KBM-7 (cell line): Measurements from ENCODE around the gene OR13C4.
A peak's percentile ranks its signal among the peaks of the same experiment; 100 is the strongest.
"Not testable (repeated sequence)": the region's sequence is repeated elsewhere in the genome, so short reads cannot be mapped to it uniquely, and the experiment has no call there.

Source experiments
- DNase-seq: peaks from one replicate; pipeline ENCODE4 v3.0.0-alpha.2; 2015
- in situ Hi-C: fragments of 300-500 bp; cut with MboI; formaldehyde crosslinking; loops from 2 replicates; pipeline ENCODE4 v1.14.3; 2020; ENCODE audit warnings: low sequenced_read_pairs, low pct_unique_long_range_greater_than_20kb, mixed read lengths

OR13C4 gene

GRCh38 chr9:104527109-104527508 is at the start of gene OR13C4:
OR13C4 (minus strand) TSS chr9:104527209; CDS start chr9:104527209, 0 bp downstream.
- DNase-seq, result no peak
- in situ Hi-C loops, result no loop called here

GRCh38 chr9:104575456-104575855 is 48.4 kb upstream of the OR13C4 start:
- in situ Hi-C loops, result no loop called here
- no peak for DNase-seq

- in situ Hi-C loops, result no loop called here
- no peak for DNase-seq
Measured at GRCh38 chr9:104572612-104573011, 45.6 kb upstream of the OR13C4 start.

- no peak for DNase-seq
- in situ Hi-C loops, result no loop called here
Measured at GRCh38 chr9:104568868-104569267, 41.9 kb upstream of the OR13C4 start, which contains the start of gene OR13C8. OR13C8 (plus strand) TSS chr9:104569168; CDS start chr9:104569168, 0 bp downstream.

GRCh38 chr9:104564358-104564757 is 37.3 kb upstream of the OR13C4 start:
- in situ Hi-C loops, result no loop called here
- no peak for DNase-seq

GRCh38 chr9:104556830-104557634 is 30.0 kb upstream of the OR13C4 start:
- no peak for DNase-seq
- in situ Hi-C loops, result no loop called here

- in situ Hi-C loops, result no loop called here
- no peak for DNase-seq
Measured at GRCh38 chr9:104555521-104555920, 28.5 kb upstream of the OR13C4 start.

- in situ Hi-C loops, result no loop called here
- DNase-seq, result no peak
Measured at GRCh38 chr9:104553261-104553660, 26.3 kb upstream of the OR13C4 start.

GRCh38 chr9:104544644-104545043 is 17.6 kb upstream of the OR13C4 start:
- in situ Hi-C loops, result no loop called here
- no peak for DNase-seq

- in situ Hi-C loops, result no loop called here
Measured at GRCh38 chr9:104539275-104539674, 12.3 kb upstream of the OR13C4 start.

GRCh38 chr9:104536756-104537155 is 9.7 kb upstream of the OR13C4 start, which contains the start of gene OR13C3:
OR13C3 (minus strand) TSS chr9:104536856; CDS start chr9:104536723, 133 bp downstream.
- in situ Hi-C loops, result no loop called here
- no peak for DNase-seq

More at GRCh38 chr9:104539275-104539674, 12.3 kb upstream of the OR13C4 start:
- no peak for DNase-seq

GRCh38 chr9:104520241-104520640 is 6.8 kb downstream of the OR13C4 start:
- DNase-seq, in situ Hi-C loops: not testable (repeated sequence)

- no peak for DNase-seq
- in situ Hi-C loops, result no loop called here
Measured at GRCh38 chr9:104514901-104515300, 12.1 kb downstream of the OR13C4 start.

- no peak for DNase-seq
- in situ Hi-C loops, result no loop called here
Measured at GRCh38 chr9:104506565-104506964, 20.4 kb downstream of the OR13C4 start.

GRCh38 chr9:104503963-104504362 is 23.0 kb downstream of the OR13C4 start, which contains the start of gene OR13F1:
OR13F1 (plus strand) TSS chr9:104504263; CDS start chr9:104504263, 0 bp downstream.
- DNase-seq, result no peak
- in situ Hi-C loops, result no loop called here

- in situ Hi-C loops, result no loop called here
Measured at GRCh38 chr9:104503440-104503839, 23.6 kb downstream of the OR13C4 start.

GRCh38 chr9:104494808-104495207 is 32.2 kb downstream of the OR13C4 start:
- in situ Hi-C loops, result no loop called here
- peak; percentile 14 for DNase-seq

More at GRCh38 chr9:104503440-104503839, 23.6 kb downstream of the OR13C4 start:
- DNase-seq, result no peak

GRCh38 chr9:104485014-104485413 is 42.0 kb downstream of the OR13C4 start:
- no peak for DNase-seq
- in situ Hi-C loops, result no loop called here

GRCh38 chr9:104482921-104483570 is 44.0 kb downstream of the OR13C4 start:
- in situ Hi-C loops, result no loop called here
- no peak for DNase-seq
